HL-60 (cell line): ENCODE measurements around the gene IFNGR1.

ENCODE experiments used
- DNase-seq, 2 experiments: peaks; one replicate each; pipeline ENCODE4 v3.0.0-alpha.2; 2010 to 2020; ENCODE audit warnings: low read depth in 1 of 2, low spot score in 1 of 2
- H3K27ac ChIP-seq: fragments of 250-450 bp; sonication (Bioruptor Pico); replicated peaks from 2 replicates; pipeline ENCODE4 v1.5.1; 2020; ENCODE audit warnings: mild to moderate bottlenecking, moderate library complexity
- H3K27me3 ChIP-seq: fragments of 250-450 bp; sonication (Bioruptor Pico); 2 replicates; pipeline ENCODE4 v1.5.1; 2021; ENCODE audit warnings: mild to moderate bottlenecking, moderate library complexity; ENCODE audit not compliant: insufficient read depth, poor library complexity, severe bottlenecking
- H3K4me3 ChIP-seq: replicated peaks from 2 replicates; pipeline ENCODE4 v1.5.1; 2011; ENCODE audit warnings: mild to moderate bottlenecking, control low read depth, low read length; ENCODE audit not compliant: insufficient read depth
- GABPA ChIP-seq: IDR thresholded peaks from 2 replicates; pipeline ENCODE4 v1.6.1; 2012; ENCODE audit warnings: low read depth
- POLR2AphosphoS5 ChIP-seq: IDR thresholded peaks from 2 replicates; pipeline ENCODE4 v1.6.1; 2012; ENCODE audit warnings: low read depth
- SPI1 ChIP-seq: IDR thresholded peaks from 2 replicates; pipeline ENCODE4 v1.6.1; 2012; ENCODE audit warnings: low read depth, mild to moderate bottlenecking, borderline replicate concordance
- TF ChIP-seq, protein P1 (sequence below): IDR thresholded peaks from 2 replicates; pipeline ENCODE4 v1.6.1; 2012; ENCODE audit warnings: low read depth; ENCODE audit not compliant: insufficient replicate concordance
- TF ChIP-seq, protein P2 (sequence below): IDR thresholded peaks from one replicate; pipeline ENCODE4 v1.5.1; 2011; ENCODE audit warnings: low read length, control low read depth, inconsistent platforms; ENCODE audit not compliant: insufficient read depth

The IFNGR1 gene

DNA sequence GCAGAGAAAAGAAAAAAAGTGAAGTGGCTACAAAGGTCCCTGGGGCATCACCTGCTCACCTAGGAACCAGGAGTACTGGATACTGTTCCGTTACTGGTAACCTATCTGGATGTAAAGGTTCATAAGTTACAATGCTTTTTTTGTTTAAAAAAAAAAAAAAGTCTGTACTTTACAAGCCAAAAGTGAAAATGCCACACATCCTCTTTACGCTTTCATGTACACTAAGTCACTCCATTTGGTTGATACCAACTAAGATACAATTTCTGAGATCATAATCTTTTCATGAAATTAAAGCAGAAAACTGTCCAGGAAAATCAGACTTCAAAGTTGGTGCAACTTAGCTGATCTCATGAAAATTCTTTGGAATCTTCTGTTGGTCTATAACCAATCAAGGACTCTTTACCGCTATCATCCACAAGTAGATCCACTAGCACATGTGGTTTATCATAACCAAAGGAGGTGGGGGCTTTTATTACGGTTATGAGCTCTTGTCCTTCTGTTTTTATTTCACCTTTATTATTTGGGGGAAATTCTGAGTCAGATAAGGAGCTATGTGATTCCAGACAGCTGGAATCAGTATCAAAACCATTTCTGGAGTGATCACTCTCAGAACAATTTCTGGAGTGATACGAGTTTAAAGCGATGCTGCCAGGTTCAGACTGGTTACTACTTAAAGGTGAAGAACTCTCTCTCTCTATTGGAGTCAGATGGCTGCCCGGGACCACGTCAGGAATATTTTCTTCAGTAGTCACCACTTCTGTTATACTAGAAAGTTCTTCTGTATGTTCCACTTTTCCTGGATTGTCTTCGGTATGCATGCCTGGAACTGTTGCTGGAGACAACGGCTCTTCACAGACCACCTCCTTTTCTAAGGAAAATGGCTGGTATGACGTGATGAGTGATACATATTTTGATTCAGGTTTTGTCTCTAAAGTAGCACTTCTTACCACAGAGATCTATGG is 21.2 kb downstream of the IFNGR1 start:
- TF ChIP-seq SPI1 = no peak
- TF ChIP-seq, protein P1, sequence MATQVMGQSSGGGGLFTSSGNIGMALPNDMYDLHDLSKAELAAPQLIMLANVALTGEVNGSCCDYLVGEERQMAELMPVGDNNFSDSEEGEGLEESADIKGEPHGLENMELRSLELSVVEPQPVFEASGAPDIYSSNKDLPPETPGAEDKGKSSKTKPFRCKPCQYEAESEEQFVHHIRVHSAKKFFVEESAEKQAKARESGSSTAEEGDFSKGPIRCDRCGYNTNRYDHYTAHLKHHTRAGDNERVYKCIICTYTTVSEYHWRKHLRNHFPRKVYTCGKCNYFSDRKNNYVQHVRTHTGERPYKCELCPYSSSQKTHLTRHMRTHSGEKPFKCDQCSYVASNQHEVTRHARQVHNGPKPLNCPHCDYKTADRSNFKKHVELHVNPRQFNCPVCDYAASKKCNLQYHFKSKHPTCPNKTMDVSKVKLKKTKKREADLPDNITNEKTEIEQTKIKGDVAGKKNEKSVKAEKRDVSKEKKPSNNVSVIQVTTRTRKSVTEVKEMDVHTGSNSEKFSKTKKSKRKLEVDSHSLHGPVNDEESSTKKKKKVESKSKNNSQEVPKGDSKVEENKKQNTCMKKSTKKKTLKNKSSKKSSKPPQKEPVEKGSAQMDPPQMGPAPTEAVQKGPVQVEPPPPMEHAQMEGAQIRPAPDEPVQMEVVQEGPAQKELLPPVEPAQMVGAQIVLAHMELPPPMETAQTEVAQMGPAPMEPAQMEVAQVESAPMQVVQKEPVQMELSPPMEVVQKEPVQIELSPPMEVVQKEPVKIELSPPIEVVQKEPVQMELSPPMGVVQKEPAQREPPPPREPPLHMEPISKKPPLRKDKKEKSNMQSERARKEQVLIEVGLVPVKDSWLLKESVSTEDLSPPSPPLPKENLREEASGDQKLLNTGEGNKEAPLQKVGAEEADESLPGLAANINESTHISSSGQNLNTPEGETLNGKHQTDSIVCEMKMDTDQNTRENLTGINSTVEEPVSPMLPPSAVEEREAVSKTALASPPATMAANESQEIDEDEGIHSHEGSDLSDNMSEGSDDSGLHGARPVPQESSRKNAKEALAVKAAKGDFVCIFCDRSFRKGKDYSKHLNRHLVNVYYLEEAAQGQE = no peak
- TF ChIP-seq, protein P2, sequence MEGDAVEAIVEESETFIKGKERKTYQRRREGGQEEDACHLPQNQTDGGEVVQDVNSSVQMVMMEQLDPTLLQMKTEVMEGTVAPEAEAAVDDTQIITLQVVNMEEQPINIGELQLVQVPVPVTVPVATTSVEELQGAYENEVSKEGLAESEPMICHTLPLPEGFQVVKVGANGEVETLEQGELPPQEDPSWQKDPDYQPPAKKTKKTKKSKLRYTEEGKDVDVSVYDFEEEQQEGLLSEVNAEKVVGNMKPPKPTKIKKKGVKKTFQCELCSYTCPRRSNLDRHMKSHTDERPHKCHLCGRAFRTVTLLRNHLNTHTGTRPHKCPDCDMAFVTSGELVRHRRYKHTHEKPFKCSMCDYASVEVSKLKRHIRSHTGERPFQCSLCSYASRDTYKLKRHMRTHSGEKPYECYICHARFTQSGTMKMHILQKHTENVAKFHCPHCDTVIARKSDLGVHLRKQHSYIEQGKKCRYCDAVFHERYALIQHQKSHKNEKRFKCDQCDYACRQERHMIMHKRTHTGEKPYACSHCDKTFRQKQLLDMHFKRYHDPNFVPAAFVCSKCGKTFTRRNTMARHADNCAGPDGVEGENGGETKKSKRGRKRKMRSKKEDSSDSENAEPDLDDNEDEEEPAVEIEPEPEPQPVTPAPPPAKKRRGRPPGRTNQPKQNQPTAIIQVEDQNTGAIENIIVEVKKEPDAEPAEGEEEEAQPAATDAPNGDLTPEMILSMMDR = no peak
- no peak for TF ChIP-seq POLR2AphosphoS5
- no peak for TF ChIP-seq GABPA
- no peak overlapping the region for H3K4me3 ChIP-seq
- H3K27ac ChIP-seq = no peak overlapping the region
- no peak for DNase-seq
- H3K27me3 ChIP-seq = no peaks in the 10 kb centered on the region

DNA sequence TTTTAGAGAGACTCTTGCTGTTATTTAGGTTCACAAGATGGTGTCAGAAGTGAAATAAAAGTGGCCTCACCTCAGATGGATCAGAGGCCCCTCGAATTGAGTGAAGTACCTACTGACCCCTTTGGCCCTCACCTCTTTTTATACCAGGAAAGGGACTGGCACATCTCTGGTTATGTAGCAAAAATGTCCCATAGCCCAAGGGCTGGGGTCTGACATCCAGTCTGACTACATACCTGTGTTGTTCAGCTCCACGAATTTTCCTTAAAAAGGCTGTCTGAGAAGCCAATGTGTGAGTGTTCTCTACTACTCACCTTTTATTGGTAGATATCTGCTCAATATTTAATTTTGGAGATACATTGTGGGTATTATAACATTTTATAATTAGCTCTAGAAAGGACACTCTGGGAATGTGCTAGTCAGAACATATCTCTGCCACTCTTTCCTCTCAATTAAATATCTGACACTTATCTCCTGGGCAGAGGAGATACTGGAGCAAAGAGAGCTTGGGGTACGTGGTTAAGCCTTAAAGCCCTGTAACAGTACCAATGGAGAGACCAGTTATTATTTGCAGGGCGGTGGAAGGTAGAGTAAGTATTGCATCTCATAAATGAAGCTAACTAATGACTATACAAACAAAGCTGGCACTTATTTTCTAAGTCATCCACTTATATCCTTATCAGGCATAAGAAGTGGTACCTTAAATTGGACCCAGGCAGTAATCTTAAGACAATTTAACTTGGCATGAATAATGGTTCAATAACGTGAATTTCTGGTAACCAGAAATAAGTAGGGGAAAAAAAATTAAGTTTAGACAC is 25.7 kb downstream of the IFNGR1 start:
- TF ChIP-seq, protein P2 = no peak
- TF ChIP-seq POLR2AphosphoS5 (no peak), GABPA (no peak), SPI1 (no peak)
- TF ChIP-seq, protein P1 = no peak

DNA sequence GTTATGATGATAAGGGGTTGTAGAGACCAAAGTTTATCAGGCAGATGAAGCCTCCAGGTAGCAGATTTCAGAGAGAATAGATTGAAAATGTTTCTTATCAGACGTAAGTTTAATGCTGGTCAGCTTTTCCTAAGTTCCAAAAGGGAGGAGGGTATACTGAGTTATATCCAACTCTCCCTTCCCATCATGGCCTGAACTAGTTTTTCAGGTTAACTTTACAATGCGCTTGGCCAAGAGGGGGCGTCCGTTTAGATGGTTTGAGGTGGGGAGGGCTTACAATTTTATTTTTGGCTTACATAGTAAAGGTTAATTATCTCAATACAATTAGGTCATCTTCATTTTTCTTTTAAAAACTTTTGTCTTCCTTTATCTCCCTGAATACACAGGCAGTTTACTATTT is 26.4 kb downstream of the IFNGR1 start:
- no peak for DNase-seq
- Histone ChIP-seq H3K27ac (no peak overlapping the region), H3K4me3 (no peak overlapping the region), H3K27me3 (no peaks in the 10 kb centered on the region)
- TF ChIP-seq, protein P2 = no peak
- TF ChIP-seq, protein P1 = no peak
- TF ChIP-seq GABPA = no peak
- no peak for TF ChIP-seq SPI1

More for the DNA sequence above, 25.7 kb downstream of the IFNGR1 start:
- H3K27ac ChIP-seq = no peak overlapping the region
- DNase-seq = no peak
- H3K27me3 ChIP-seq = no peaks in the 10 kb centered on the region
- H3K4me3 ChIP-seq = no peak overlapping the region
